ENCODE results near the gene CRYZ.

- TF ChIP-seq POLR2A (IDR thresholded peaks at IDR 0.05; ENCODE audit: low read depth), result no peak
- TF ChIP-seq CTCF (IDR thresholded peaks at IDR 0.05), result no peak
- TF ChIP-seq POLR2AphosphoS5 (IDR thresholded peaks at IDR 0.05), result no peak
- no peak for TF ChIP-seq EP300 (IDR thresholded peaks at IDR 0.05)
Measured at GRCh38 chr1:74681449-74681848, 51.4 kb downstream of the CRYZ start.

All from esophagus muscularis mucosa (tissue), 4 donors.